ENCODE measurements around the gene CTSL.

The CTSL gene

GRCh38 chr9:87701491-87701890, 24.4 kb upstream of the CTSL start:
- DNase-seq (ENCODE audit: low spot score), result no peak

GRCh38 chr9:87701931-87702421, 23.9 kb upstream of the CTSL start:
- DNase-seq (ENCODE audit: low spot score), result peak; percentile 46

- peak; percentile 70 for DNase-seq (ENCODE audit: low spot score)
These were observed 23.0 kb upstream of the CTSL start for GRCh38 chr9:87702921-87703320.

GRCh38 chr9:87703636-87704276, 22.2 kb upstream of the CTSL start:
- DNase-seq (ENCODE audit: low spot score), result peak; percentile 64

- DNase-seq (ENCODE audit: low spot score), result no peak
These were observed 21.6 kb upstream of the CTSL start for GRCh38 chr9:87704342-87704741.

GRCh38 chr9:87706066-87706739, 19.7 kb upstream of the CTSL start:
- no peak for DNase-seq (ENCODE audit: low spot score)

GRCh38 chr9:87707805-87708506, 18.0 kb upstream of the CTSL start:
- DNase-seq (ENCODE audit: low spot score), result no peak

GRCh38 chr9:87708546-87708945, 17.4 kb upstream of the CTSL start:
- DNase-seq (ENCODE audit: low spot score), result no peak

GRCh38 chr9:87708986-87709728, 16.8 kb upstream of the CTSL start:
- DNase-seq (ENCODE audit: low spot score), result no peak

GRCh38 chr9:87710443-87710842, 15.5 kb upstream of the CTSL start:
- no peak for DNase-seq (ENCODE audit: low spot score)

- peak; percentile 90 for DNase-seq (ENCODE audit: low spot score)
These were observed 13.8 kb upstream of the CTSL start for GRCh38 chr9:87711857-87712800.

GRCh38 chr9:87712801-87713277, 13.1 kb upstream of the CTSL start:
- no peak for DNase-seq (ENCODE audit: low spot score)

- DNase-seq (ENCODE audit: low spot score), result peak; percentile 97
These were observed 12.5 kb upstream of the CTSL start for GRCh38 chr9:87713278-87713987.

- DNase-seq (ENCODE audit: low spot score), result no peak
These were observed 12.0 kb upstream of the CTSL start for GRCh38 chr9:87713988-87714330.

- peak; percentile 15 for DNase-seq (ENCODE audit: low spot score)
These were observed 11.1 kb upstream of the CTSL start for GRCh38 chr9:87714819-87715218.

GRCh38 chr9:87716141-87716540, 9.8 kb upstream of the CTSL start:
- no peak for DNase-seq (ENCODE audit: low spot score)

GRCh38 chr9:87717456-87717855, 8.5 kb upstream of the CTSL start:
- no peak for DNase-seq (ENCODE audit: low spot score)

GRCh38 chr9:87718231-87718630, 7.7 kb upstream of the CTSL start:
- DNase-seq (ENCODE audit: low spot score), result no peak

- DNase-seq (ENCODE audit: low spot score), result no peak
These were observed 6.9 kb upstream of the CTSL start for GRCh38 chr9:87718852-87719612.

- no peak for DNase-seq (ENCODE audit: low spot score)
These were observed 5.7 kb upstream of the CTSL start for GRCh38 chr9:87720173-87720572.

All from kidney tubule cell (primary cell).